ENCODE results near the gene FCRL6. TPM values are rescaled to one million over a fixed set of nuclear protein-coding genes. Genes with fewer than 3 reads are reported as not detected.

Gene FCRL6
- total and polyA plus RNA-seq, 2 experiments from 2014 or later = not detected

DNA sequence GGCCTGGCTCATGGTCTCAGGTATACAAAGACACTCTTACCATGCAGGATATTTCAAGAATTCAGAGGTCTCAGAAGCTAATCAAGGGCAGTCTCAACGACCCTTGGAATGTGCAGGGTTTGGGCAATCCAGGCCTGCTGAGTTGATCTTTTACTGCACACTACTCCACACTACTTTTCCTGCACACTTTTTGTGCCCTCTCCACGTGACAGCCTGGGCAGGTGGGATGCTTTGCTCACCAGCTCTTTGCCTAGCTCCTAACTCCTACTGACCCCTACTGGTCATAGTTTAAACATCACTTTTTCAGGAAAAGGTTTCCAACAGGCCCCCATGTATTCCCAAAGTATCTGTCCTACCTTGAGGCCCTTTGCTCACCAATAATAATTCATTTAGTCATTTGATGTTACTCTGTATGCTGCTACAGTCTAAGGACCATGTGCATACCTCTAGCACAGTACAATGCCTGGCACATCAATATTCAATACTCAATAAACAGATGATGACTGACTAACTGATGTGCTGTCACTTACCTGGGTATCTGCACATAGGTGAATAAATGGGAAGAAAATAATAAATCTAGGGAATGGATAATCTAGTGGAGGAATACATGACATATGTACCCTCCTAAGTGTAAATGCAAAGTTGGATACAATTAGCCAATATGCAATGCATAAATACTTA lies 11.8 kb upstream of the FCRL6 start:
- Histone ChIP-seq H3K9ac (no peak overlapping the region), H3F3A (ENCODE audit: insufficient read depth) (no peaks in the 10 kb centered on the region), H3K79me2 (ENCODE audit: insufficient read depth) (no peaks in the 10 kb centered on the region), H3K27me3 (replicated peaks; ENCODE audit: insufficient read depth) (peaks cover 27% of the 10 kb centered on the region), H4K20me1 (ENCODE audit: insufficient read depth) (no peaks in the 10 kb centered on the region), H2AFZ (no peak overlapping the region), H3K4me3 (no peak overlapping the region), H3K36me3 (ENCODE audit: low read depth) (no peaks in the 10 kb centered on the region), H3K27ac (no peak overlapping the region), H3K4me1 (ENCODE audit: insufficient read depth) (no peaks in the 10 kb centered on the region), H3K4me2 (ENCODE audit: unreplicated experiment) (no peak overlapping the region), H3K9me3 (ENCODE audit: low read depth) (no peaks in the 10 kb centered on the region), H3K9me2 (ENCODE audit: insufficient read depth) (no peaks in the 10 kb centered on the region)
- in situ Hi-C loops (cut with MboI) = loop anchor here (10.0 kb wide), 1 partner anchor 214 kb away; no protein-coding TSS in a partner anchor
- TF ChIP-seq EZH2 (IDR thresholded peaks at IDR 0.05; ENCODE audit: insufficient read depth, poor library complexity, severe bottlenecking) (no peak), EZH2phosphoT487 (IDR thresholded peaks at IDR 0.05; ENCODE audit: insufficient read depth, low read depth) (no peak)
- peak; percentile 47 for DNase-seq
- WGBS, 2 experiments (ENCODE audit: low coverage in 1 of 2, low lambda C conversion rate in 2 of 2, missing lambda C conversion rate in 2 of 2) = 10 to 16% methylated on average over 2 of the region's 2 CpGs

DNA sequence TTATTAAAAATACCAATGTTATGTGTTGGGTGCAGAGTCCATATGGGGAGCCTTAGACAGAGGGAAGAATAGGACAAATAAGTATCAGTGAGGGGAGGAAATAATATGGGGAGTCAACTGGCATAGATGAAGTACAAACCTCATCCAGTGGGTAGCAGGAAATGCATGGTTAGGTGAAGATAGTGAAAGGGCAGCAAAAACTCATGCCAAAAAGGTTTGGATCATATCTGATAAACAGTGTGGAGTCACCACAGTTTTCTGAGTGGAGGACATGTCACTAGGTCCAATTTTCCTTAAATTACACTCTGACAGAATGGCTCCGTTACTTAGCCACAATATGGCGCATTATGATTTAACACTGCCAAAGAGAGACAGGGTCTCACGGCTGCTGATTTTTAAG lies 11.1 kb upstream of the FCRL6 start:
- in situ Hi-C loops (cut with MboI) = loop anchor here (10.0 kb wide), 1 partner anchor 214 kb away; no protein-coding TSS in a partner anchor
- Histone ChIP-seq H3K4me3 (no peak overlapping the region), H3F3A (ENCODE audit: insufficient read depth) (no peaks in the 10 kb centered on the region), H3K79me2 (ENCODE audit: insufficient read depth) (no peaks in the 10 kb centered on the region), H4K20me1 (ENCODE audit: insufficient read depth) (no peaks in the 10 kb centered on the region), H3K4me1 (ENCODE audit: insufficient read depth) (no peaks in the 10 kb centered on the region), H3K9me2 (ENCODE audit: insufficient read depth) (no peaks in the 10 kb centered on the region), H3K9ac (no peak overlapping the region), H3K4me2 (ENCODE audit: unreplicated experiment) (no peak overlapping the region), H3K27me3 (replicated peaks; ENCODE audit: insufficient read depth) (peaks cover 30% of the 10 kb centered on the region), H3K9me3 (ENCODE audit: low read depth) (no peaks in the 10 kb centered on the region), H2AFZ (no peak overlapping the region), H3K27ac (no peak overlapping the region), H3K36me3 (ENCODE audit: low read depth) (no peaks in the 10 kb centered on the region)
- WGBS, 2 experiments (ENCODE audit: low coverage in 1 of 2, low lambda C conversion rate in 2 of 2, missing lambda C conversion rate in 2 of 2) = 19 to 21% methylated on average over 3 of the region's 3 CpGs
- TF ChIP-seq EZH2 (IDR thresholded peaks at IDR 0.05; ENCODE audit: insufficient read depth, poor library complexity, severe bottlenecking) (no peak), EZH2phosphoT487 (IDR thresholded peaks at IDR 0.05; ENCODE audit: insufficient read depth, low read depth) (no peak)
- no peak for DNase-seq

DNA sequence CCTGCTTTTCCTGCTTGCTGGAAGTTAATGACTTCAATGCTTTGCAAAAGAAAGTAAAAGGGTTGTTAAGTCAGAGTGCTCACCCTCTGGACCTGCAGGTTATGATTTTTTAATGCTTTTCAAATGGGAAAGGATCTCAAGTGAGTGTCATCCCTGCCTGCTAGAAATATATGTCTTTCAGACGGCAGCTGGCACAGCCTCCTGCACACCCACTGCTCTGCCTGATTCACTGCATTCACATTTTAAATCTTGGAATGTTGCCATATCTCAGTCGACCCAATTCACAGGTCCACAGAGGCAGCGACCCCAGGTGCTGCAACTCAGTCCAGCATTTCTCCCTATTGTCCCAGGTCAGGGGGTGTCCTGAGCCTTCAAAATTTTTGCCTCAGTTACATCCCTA lies 10.7 kb upstream of the FCRL6 start:
- in situ Hi-C loops (cut with MboI) = loop anchor here (10.0 kb wide), 1 partner anchor 213 kb away; no protein-coding TSS in a partner anchor
- Histone ChIP-seq H3K4me1 (ENCODE audit: insufficient read depth) (no peaks in the 10 kb centered on the region), H3K79me2 (ENCODE audit: insufficient read depth) (no peaks in the 10 kb centered on the region), H4K20me1 (ENCODE audit: insufficient read depth) (no peaks in the 10 kb centered on the region), H3K4me3 (no peak overlapping the region), H3K27ac (no peak overlapping the region), H3K9ac (no peak overlapping the region), H3K36me3 (ENCODE audit: low read depth) (no peaks in the 10 kb centered on the region), H3K9me2 (ENCODE audit: insufficient read depth) (no peaks in the 10 kb centered on the region), H3F3A (ENCODE audit: insufficient read depth) (no peaks in the 10 kb centered on the region), H2AFZ (no peak overlapping the region), H3K27me3 (replicated peaks; ENCODE audit: insufficient read depth) (peaks cover 35% of the 10 kb centered on the region), H3K9me3 (ENCODE audit: low read depth) (no peaks in the 10 kb centered on the region), H3K4me2 (ENCODE audit: unreplicated experiment) (no peak overlapping the region)
- TF ChIP-seq EZH2phosphoT487 (IDR thresholded peaks at IDR 0.05; ENCODE audit: insufficient read depth, low read depth) = no peak
- no peak for TF ChIP-seq EZH2 (IDR thresholded peaks at IDR 0.05; ENCODE audit: insufficient read depth, poor library complexity, severe bottlenecking)
- 3 to 5% methylated on average over 3 of the region's 3 CpGs for WGBS, 2 experiments (ENCODE audit: low coverage in 1 of 2, low lambda C conversion rate in 2 of 2, missing lambda C conversion rate in 2 of 2)
- no peak for DNase-seq

DNA sequence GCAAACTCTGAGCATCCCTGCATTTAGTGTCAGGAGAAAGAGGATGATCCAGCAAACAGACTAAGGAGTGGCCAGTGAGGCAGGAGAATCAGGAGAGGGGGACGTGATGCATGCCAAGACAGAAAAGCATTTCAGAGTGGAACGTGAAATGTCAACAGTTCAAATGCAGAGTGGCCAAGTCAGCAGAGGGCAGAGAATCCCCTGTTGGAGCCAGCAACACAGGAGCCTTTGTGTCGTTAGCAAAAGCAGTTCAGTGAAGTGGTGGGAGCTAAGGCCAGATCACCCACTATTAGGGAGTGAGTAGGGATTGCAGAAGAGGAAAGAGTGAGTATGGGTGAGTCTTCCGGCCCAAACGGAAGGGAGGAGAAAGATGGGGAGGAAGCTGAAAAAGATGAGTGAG lies 6.6 kb upstream of the FCRL6 start:
- H3F3A ChIP-seq (ENCODE audit: insufficient read depth) = peaks cover 11% of the 10 kb centered on the region; the same call in 1 of the 2 replicates
- no peak for DNase-seq
- H3K4me2 ChIP-seq (ENCODE audit: unreplicated experiment) = no peak overlapping the region
- no peak overlapping the region for H3K9ac ChIP-seq
- no peaks in the 10 kb centered on the region for H3K4me1 ChIP-seq (ENCODE audit: insufficient read depth)
- WGBS, 2 experiments (ENCODE audit: low coverage in 1 of 2, low lambda C conversion rate in 2 of 2, missing lambda C conversion rate in 2 of 2) = 40 to 42% methylated on average over 5 of the region's 5 CpGs
- H3K9me3 ChIP-seq (ENCODE audit: low read depth) = no peaks in the 10 kb centered on the region
- H2AFZ ChIP-seq = no peak overlapping the region
- TF ChIP-seq EZH2 (IDR thresholded peaks at IDR 0.05; ENCODE audit: insufficient read depth, poor library complexity, severe bottlenecking) (no peak), EZH2phosphoT487 (IDR thresholded peaks at IDR 0.05; ENCODE audit: insufficient read depth, low read depth) (no peak)
- no peaks in the 10 kb centered on the region for H3K79me2 ChIP-seq (ENCODE audit: insufficient read depth)
- no peak overlapping the region for H3K27ac ChIP-seq
- H3K27me3 ChIP-seq (replicated peaks; ENCODE audit: insufficient read depth) = peaks cover 35% of the 10 kb centered on the region
- H3K9me2 ChIP-seq (ENCODE audit: insufficient read depth) = no peaks in the 10 kb centered on the region
- H3K36me3 ChIP-seq (ENCODE audit: low read depth) = no peaks in the 10 kb centered on the region
- no peak overlapping the region for H3K4me3 ChIP-seq
- no peaks in the 10 kb centered on the region for H4K20me1 ChIP-seq (ENCODE audit: insufficient read depth)
- in situ Hi-C loops (cut with MboI) = loop anchor here (5.0 to 10.0 kb wide), 2 partner anchors 97 to 209 kb away; no protein-coding TSS in a partner anchor
